Glomerular endothelial cell (primary cell): ENCODE data around the gene NIPBL. TPM values are rescaled to one million over a fixed set of nuclear protein-coding genes. Genes with fewer than 3 reads are reported as not detected.
"Not testable (repeated sequence)": the region's sequence is repeated elsewhere in the genome, so short reads cannot be mapped to it uniquely, and the experiment has no call there.

ENCODE experiments used
- DNase-seq: peaks from one replicate; pipeline ENCODE4 v3.0.0-alpha.2; 2011; ENCODE audit warnings: low read depth, low spot score; ENCODE audit errors: extremely low read depth
- total RNA-seq: library from RNA; depleted of rRNA; stranded (reverse); fragments of >200 nt; gene quantifications from 2 replicates; pipeline ENCODE4 v1.2.3, GENCODE V29; 2015

NIPBL gene
- total RNA-seq, 1 donor from 2014 or later, result 24.7 TPM

GRCh38 chr5:36878392-36879082 lies 2.0 kb downstream of the NIPBL start:
- DNase-seq, result no peak

GRCh38 chr5:36879274-36880033 lies 2.9 kb downstream of the NIPBL start:
- DNase-seq, result no peak

- no peak for DNase-seq
Measured at GRCh38 chr5:36880761-36881160, 4.2 kb downstream of the NIPBL start.

- no peak for DNase-seq
Measured at GRCh38 chr5:36881304-36881703, 4.7 kb downstream of the NIPBL start.

- DNase-seq, result no peak
Measured at GRCh38 chr5:36881807-36882206, 5.2 kb downstream of the NIPBL start.

GRCh38 chr5:36882250-36882649 lies 5.7 kb downstream of the NIPBL start:
- DNase-seq, result no peak

- DNase-seq, result no peak
Measured at GRCh38 chr5:36883894-36884462, 7.4 kb downstream of the NIPBL start.

- DNase-seq, result no peak
Measured at GRCh38 chr5:36885149-36885548, 8.6 kb downstream of the NIPBL start.

GRCh38 chr5:36885566-36886485 lies 9.3 kb downstream of the NIPBL start:
- no peak for DNase-seq

GRCh38 chr5:36886791-36887190 lies 10.2 kb downstream of the NIPBL start:
- no peak for DNase-seq

GRCh38 chr5:36887532-36887931 lies 11.0 kb downstream of the NIPBL start:
- DNase-seq, result no peak

- no peak for DNase-seq
Measured at GRCh38 chr5:36888303-36888702, 11.7 kb downstream of the NIPBL start.

GRCh38 chr5:36889264-36889663 lies 12.7 kb downstream of the NIPBL start:
- DNase-seq, result no peak

GRCh38 chr5:36891266-36891665 lies 14.7 kb downstream of the NIPBL start:
- no peak for DNase-seq

- DNase-seq, result not testable (repeated sequence)
Measured at GRCh38 chr5:36892085-36892830, 15.7 kb downstream of the NIPBL start.

GRCh38 chr5:36894954-36895353 lies 18.4 kb downstream of the NIPBL start:
- no peak for DNase-seq

- DNase-seq, result no peak
Measured at GRCh38 chr5:36896476-36896875, 19.9 kb downstream of the NIPBL start.

- DNase-seq, result no peak
Measured at GRCh38 chr5:36897616-36898015, 21.0 kb downstream of the NIPBL start.

GRCh38 chr5:36899860-36900259 lies 23.3 kb downstream of the NIPBL start:
- no peak for DNase-seq

- no peak for DNase-seq
Measured at GRCh38 chr5:36900283-36900682, 23.7 kb downstream of the NIPBL start.
